Activated T-cell treated with anti-CD3 and anti-CD28 coated beads for 48 hours (primary cell): ENCODE data around the gene MRPL10.

Experiments used
- DNase-seq: peaks from one replicate; pipeline ENCODE4 v3.0.0-alpha.2; 2020; ENCODE audit warnings: low read depth

Gene MRPL10

GRCh38 chr17:47812146-47812920, 19.0 kb downstream of the MRPL10 start:
- DNase-seq, result no peak

DNA sequence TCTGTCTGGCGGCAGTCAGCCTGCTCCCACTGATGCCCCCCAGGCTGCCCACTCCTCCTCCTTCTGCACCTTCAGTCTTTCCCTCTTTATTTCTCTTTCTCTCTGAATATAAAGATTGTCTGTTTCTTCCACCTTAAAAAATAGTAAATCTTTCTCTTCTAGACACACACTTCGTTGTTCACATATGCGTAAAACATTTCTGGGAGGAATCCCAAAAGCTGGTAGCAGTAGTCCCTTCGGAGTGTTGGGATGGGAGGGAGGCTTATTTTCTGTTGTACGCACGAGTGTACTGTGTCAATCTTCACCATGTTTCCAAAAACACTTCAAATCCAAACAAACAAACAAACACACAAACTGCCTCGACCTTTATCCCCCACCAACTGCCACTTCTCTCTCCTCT, 19.6 kb downstream of the MRPL10 start:
- DNase-seq, result no peak

- DNase-seq, result no peak
Measured at GRCh38 chr17:47810901-47811635, 20.3 kb downstream of the MRPL10 start.

- DNase-seq, result no peak
Measured at GRCh38 chr17:47810200-47810821, 21.0 kb downstream of the MRPL10 start.

DNA sequence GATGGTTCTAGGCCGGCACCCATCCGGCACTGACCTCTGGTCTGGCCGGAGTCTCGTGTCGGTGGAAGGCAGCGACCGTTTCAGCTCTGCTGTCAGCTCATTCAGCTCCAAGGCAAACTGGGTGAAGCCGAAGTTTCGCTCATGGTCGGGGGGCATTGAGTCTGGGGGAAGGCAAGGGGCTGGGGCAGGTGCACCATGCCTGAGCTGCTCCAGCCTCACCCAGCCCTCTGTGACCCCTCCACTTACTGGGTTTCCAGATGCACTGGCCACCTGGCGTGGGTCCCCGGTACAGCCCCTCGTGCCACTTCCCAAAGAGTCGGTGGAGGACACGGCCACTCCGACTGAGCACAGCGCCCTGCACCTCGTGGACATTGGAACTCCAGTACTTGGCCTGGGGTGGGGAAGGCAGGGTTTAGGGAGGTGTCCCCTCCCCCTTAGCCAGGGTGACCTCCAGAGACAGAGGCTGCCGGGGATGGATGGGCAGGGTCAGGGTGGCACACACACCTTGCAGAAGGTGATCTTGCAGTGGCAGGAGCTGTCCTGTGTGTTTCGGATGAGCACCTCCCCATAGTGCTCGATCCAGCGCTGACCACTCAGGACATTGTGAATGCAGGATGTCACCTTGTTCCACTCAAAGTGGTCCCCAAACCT, 22.4 kb downstream of the MRPL10 start:
- DNase-seq, result no peak

DNA sequence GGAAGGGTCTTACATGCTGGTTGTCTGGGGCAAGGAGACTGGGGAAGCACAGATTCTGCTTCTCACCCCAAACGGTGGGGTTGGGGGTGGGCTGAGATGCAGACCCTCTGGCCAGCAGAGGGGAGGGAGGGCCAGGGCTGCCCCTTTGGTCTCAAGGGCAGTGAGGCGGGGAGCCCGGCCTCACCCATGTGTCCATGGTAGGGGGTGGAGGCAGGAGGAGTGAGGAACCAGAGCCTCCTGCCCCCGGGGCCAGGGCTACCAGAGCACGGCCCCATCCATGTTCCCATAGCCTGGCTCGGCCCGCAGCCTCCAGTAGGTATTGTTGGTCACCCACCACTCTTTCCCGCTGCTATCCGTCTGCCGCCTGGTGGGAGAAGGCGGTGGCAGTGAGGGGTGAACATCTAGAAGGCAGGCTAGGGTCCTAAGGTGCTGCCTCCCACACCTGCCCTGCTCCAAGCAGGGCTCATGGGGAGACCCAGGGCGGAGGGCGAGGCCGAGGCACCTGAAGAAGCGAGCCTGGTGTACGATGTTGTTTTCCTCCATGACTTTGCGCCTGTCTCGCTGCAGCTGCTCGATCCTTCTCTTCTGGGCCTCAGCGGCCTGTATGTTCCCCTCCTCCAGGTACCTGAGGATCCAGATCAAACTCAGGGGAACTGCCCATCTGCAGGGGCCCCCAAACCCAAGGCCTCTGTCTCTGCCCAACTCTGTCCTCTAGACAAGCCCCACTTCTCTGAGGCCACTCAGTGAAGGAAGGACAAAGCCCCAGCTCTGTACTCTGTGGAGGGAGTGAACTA, 23.1 kb downstream of the MRPL10 start:
- no peak for DNase-seq

DNA sequence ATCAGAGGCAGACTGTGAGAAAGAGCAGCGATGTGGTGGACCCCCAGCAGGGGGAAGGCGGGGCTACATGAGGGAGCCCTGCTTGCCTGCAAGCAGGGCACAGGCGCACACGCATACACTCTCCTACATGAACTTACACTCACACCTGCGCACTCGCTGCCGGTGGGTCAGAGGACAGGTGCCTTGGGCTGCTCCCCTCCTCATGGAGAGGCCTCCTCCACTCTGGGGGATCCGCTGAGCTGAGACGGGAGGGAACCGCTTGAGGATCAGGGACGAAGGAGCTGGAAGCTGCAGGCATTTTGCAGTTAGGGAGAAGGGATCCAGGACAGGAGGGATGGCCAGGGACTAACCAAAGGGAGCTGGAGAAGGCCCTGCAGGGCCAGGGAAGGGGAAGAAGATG, 23.9 kb downstream of the MRPL10 start:
- DNase-seq, result no peak

GRCh38 chr17:47806913-47807255, 24.5 kb downstream of the MRPL10 start:
- no peak for DNase-seq

GRCh38 chr17:47806026-47806912, 25.1 kb downstream of the MRPL10 start:
- DNase-seq, result no peak

DNA sequence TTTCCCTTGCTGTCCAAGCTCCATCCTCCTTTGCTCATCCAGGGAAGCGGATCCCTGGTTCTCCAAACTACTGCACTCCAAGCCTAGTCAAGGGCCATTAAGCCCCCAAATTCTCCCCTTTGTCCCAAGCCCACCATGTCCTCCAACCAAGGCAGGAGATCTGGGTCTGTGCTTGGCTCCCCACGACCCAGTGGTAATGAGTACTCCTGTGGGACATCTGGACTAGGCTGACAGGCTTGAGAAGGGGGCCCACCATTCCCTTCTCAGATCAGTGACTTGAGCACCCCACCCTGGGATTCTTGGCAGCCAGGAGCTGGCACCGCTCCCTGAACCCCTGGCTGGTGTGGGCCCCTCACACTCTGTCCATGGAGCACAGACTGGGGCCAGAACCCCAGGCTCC, 26.9 kb downstream of the MRPL10 start:
- no peak for DNase-seq

- no peak for DNase-seq
Measured at GRCh38 chr17:47803751-47804150, 27.6 kb downstream of the MRPL10 start.

GRCh38 chr17:47803201-47803600, 28.1 kb downstream of the MRPL10 start:
- DNase-seq, result no peak

GRCh38 chr17:47802341-47803022, 28.9 kb downstream of the MRPL10 start:
- DNase-seq, result peak; percentile 43

DNA sequence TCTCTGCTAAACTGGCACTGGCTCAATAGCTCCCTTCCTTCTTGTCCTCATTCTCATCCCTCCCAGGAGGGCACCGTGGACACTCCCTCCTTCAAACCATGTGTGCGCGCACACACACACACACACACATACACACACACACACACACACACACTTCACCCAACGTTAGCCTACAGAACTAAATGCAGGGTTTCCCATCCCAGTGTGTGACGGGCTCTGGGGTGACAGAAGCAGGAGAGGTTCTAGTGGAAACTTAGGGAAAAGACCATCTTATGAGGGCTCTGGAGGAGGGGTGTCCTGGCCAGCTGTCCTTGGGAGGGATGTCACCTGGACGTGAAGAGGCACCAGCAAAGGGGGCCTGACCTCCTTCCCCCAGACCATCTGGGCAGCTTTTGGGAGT, 29.4 kb downstream of the MRPL10 start:
- DNase-seq, result no peak

DNA sequence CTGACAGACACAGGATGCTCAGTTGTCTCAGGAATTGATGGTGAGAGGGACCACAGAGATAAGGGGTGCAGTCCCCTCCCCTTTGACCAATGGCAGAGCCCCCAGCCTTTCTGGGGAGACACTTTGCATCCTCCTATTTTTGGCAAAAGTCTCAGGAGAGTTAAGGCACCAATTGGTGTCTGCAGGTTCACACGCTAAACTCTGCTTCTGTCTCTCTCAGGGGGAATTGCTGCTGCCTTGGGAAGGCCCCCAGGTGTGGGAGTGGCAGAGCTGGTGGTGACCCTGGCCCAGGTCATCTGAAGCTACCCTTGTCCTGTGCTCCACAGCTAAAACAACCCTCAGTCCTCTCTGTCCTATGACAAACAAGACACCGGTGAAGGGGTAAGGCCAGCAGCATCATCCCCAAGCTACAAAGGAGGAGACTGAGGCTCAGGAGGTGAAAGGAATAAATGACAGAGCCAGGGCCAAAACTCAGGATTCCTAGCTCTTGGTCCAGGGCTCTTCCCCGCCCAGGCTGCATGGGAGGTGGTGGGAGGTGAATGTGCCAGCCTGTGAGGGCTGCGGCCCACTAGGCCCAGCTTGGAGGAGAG, 30.1 kb downstream of the MRPL10 start:
- DNase-seq, result no peak

- DNase-seq, result no peak
Measured at GRCh38 chr17:47800686-47801085, 30.7 kb downstream of the MRPL10 start.

GRCh38 chr17:47797797-47798196, 33.5 kb downstream of the MRPL10 start:
- no peak for DNase-seq

- DNase-seq, result no peak
Measured at GRCh38 chr17:47792979-47793378, 38.4 kb downstream of the MRPL10 start.

- DNase-seq, result no peak
Measured at GRCh38 chr17:47792457-47792856, 38.9 kb downstream of the MRPL10 start.

GRCh38 chr17:47791025-47791424, 40.3 kb downstream of the MRPL10 start:
- DNase-seq, result no peak
